NCI-H510A (cell line): Measurements from ENCODE around the gene CMIP.

Experiments used
- DNase-seq: peaks from one replicate; lab custom pipeline; 2025; lab: John Stamatoyannopoulos, UW

Gene CMIP

GRCh38 chr16:81480606-81481206 lies 36.1 kb downstream of the CMIP start:
- DNase-seq, result no peak

GRCh38 chr16:81481207-81481821 lies 36.7 kb downstream of the CMIP start:
- DNase-seq, result peak; percentile 33

- no peak for DNase-seq
Observed at GRCh38 chr16:81482329-81483063, 37.9 kb downstream of the CMIP start.

- DNase-seq, result no peak
Observed at GRCh38 chr16:81483064-81483969, 38.7 kb downstream of the CMIP start.

- no peak for DNase-seq
Observed at GRCh38 chr16:81483970-81484595, 39.5 kb downstream of the CMIP start.

GRCh38 chr16:81484908-81485624 lies 40.5 kb downstream of the CMIP start:
- DNase-seq, result no peak

- DNase-seq, result no peak
Observed at GRCh38 chr16:81485824-81486539, 41.4 kb downstream of the CMIP start.

GRCh38 chr16:81486540-81487061 lies 42.0 kb downstream of the CMIP start:
- no peak for DNase-seq

- DNase-seq, result no peak
Observed at GRCh38 chr16:81487301-81487720, 42.7 kb downstream of the CMIP start.

GRCh38 chr16:81488687-81489411 lies 44.2 kb downstream of the CMIP start:
- DNase-seq, result no peak

- DNase-seq, result no peak
Observed at GRCh38 chr16:81489547-81490267, 45.1 kb downstream of the CMIP start.

- no peak for DNase-seq
Observed at GRCh38 chr16:81491541-81492188, 47.1 kb downstream of the CMIP start.

- DNase-seq, result no peak
Observed at GRCh38 chr16:81492311-81492761, 47.7 kb downstream of the CMIP start.

- DNase-seq, result no peak
Observed at GRCh38 chr16:81492965-81493754, 48.6 kb downstream of the CMIP start.

- DNase-seq, result peak; percentile 17
Observed at GRCh38 chr16:81493755-81494433, 49.3 kb downstream of the CMIP start.

- DNase-seq, result no peak
Observed at GRCh38 chr16:81494434-81494806, 49.8 kb downstream of the CMIP start.

GRCh38 chr16:81494888-81495287 lies 50.3 kb downstream of the CMIP start:
- DNase-seq, result no peak
